Measurements from ENCODE around the gene ANKRD29.

- TF ChIP-seq POLR2AphosphoS5 (IDR thresholded peaks at IDR 0.05; ENCODE audit: borderline replicate concordance, low read depth, low read length), result no peak
- no peak for TF ChIP-seq EZH2 (IDR thresholded peaks at IDR 0.05)
Observed at GRCh38 chr18:23574611-23575308, 88.0 kb downstream of the ANKRD29 start.

All from SK-N-MC (cell line).